WTC11 (cell line): ENCODE data around the gene DNAJC9. TPM values are rescaled to one million over a fixed set of nuclear protein-coding genes. Genes with fewer than 3 reads are reported as not detected.

Source experiments
- ATAC-seq: fragments of 200-7000 bp; cut with Tn5 transposase; 2 replicates; pipeline ENCODE4 v1.10.0; 2021; ENCODE audit warnings: mild to moderate bottlenecking, moderate library complexity
- CTCF ChIA-PET: fragments of 300-600 bp; sonication (Branson Sonifier 250); formaldehyde crosslinking; loops from one replicate; lab custom pipeline; 2021; ENCODE audit warnings: antibody characterized with exemption; lab: Charles Lee
- POLR2A ChIA-PET: fragments of 350-600 bp; sonication (Branson Sonifier 250); formaldehyde crosslinking; loops from one replicate; lab custom pipeline; 2021; ENCODE audit warnings: antibody characterized with exemption; lab: Charles Lee
- DNase-seq: peaks from one replicate; pipeline ENCODE4 v3.0.0; 2021; ENCODE audit warnings: low spot score
- H3K27ac Mint-ChIP-seq: 2 replicates; pipeline ENCODE4 v1.8.0; 2021; ENCODE audit warnings: mixed read lengths
- H3K27me3 Mint-ChIP-seq: 2 replicates; pipeline ENCODE4 v1.8.0; 2021; ENCODE audit warnings: low read depth, mild to moderate bottlenecking, moderate library complexity, mixed read lengths
- H3K36me3 Mint-ChIP-seq: 2 replicates; pipeline ENCODE4 v1.8.0; 2021; ENCODE audit warnings: mixed read lengths
- H3K4me1 Mint-ChIP-seq: 2 replicates; pipeline ENCODE4 v1.8.0; 2022; ENCODE audit warnings: mixed read lengths
- H3K4me3 Mint-ChIP-seq: 2 replicates; pipeline ENCODE4 v1.8.0; 2021; ENCODE audit warnings: mild to moderate bottlenecking, moderate library complexity, mixed read lengths
- H3K9me3 Mint-ChIP-seq: 2 replicates; pipeline ENCODE4 v1.8.0; 2021; ENCODE audit warnings: mixed read lengths
- ATF6 ChIP-seq: sonication (generic); formaldehyde crosslinking; IDR thresholded peaks from 2 replicates; pipeline ENCODE4 v1.8.1; 2023; ENCODE audit warnings: mild to moderate bottlenecking, missing genetic modification reagents
- CREM ChIP-seq: sonication (generic); formaldehyde crosslinking; IDR thresholded peaks from 2 replicates; pipeline ENCODE4 v1.8.1; 2022; ENCODE audit warnings: mild to moderate bottlenecking, missing genetic modification reagents, moderate library complexity
- E2F5 ChIP-seq: sonication (generic); formaldehyde crosslinking; IDR thresholded peaks from 2 replicates; pipeline ENCODE4 v1.8.1; 2022; ENCODE audit warnings: mild to moderate bottlenecking, moderate library complexity, missing genetic modification reagents
- FOXP4 ChIP-seq: sonication (generic); formaldehyde crosslinking; IDR thresholded peaks from 2 replicates; pipeline ENCODE4 v1.8.0; 2022; ENCODE audit warnings: mild to moderate bottlenecking, missing genetic modification reagents
- MXD4 ChIP-seq: fragments of 250-450 bp; sonication (Bioruptor Pico); IDR thresholded peaks from 2 replicates; pipeline ENCODE4 v1.8.0; 2021; ENCODE audit warnings: mild to moderate bottlenecking, moderate library complexity, borderline replicate concordance
- NFYB ChIP-seq: sonication (generic); formaldehyde crosslinking; conservative IDR thresholded peaks from 2 replicates; pipeline ENCODE4 v1.8.0; 2022; ENCODE audit warnings: low read depth, missing genetic modification reagents
- OVOL2 ChIP-seq: fragments of 250-450 bp; sonication (Bioruptor Pico); IDR thresholded peaks from 2 replicates; pipeline ENCODE4 v1.9.0; 2021; ENCODE audit warnings: mild to moderate bottlenecking, borderline replicate concordance
- PRRX2 ChIP-seq: fragments of 250-450 bp; sonication (Bioruptor Pico); IDR thresholded peaks from 2 replicates; pipeline ENCODE4 v1.8.0; 2021; ENCODE audit warnings: mild to moderate bottlenecking
- RORB ChIP-seq: fragments of 250-450 bp; sonication (Bioruptor Pico); IDR thresholded peaks from 2 replicates; pipeline ENCODE4 v1.9.0; 2021; ENCODE audit warnings: mild to moderate bottlenecking
- STAT6 ChIP-seq: sonication (generic); formaldehyde crosslinking; conservative IDR thresholded peaks from 2 replicates; pipeline ENCODE4 v1.8.1; 2023; ENCODE audit warnings: mild to moderate bottlenecking, low read depth, missing genetic modification reagents, moderate library complexity
- USF1 ChIP-seq: sonication (generic); formaldehyde crosslinking; IDR thresholded peaks from 2 replicates; pipeline ENCODE4 v1.8.0; 2022; ENCODE audit warnings: mild to moderate bottlenecking, missing genetic modification reagents
- USF2 ChIP-seq: sonication (generic); formaldehyde crosslinking; IDR thresholded peaks from 2 replicates; pipeline ENCODE4 v1.8.1; 2023; ENCODE audit warnings: mild to moderate bottlenecking, missing genetic modification reagents, moderate library complexity
- ZNF317 ChIP-seq: sonication (generic); formaldehyde crosslinking; IDR thresholded peaks from 2 replicates; pipeline ENCODE4 v1.8.1; 2023; ENCODE audit warnings: low read depth, mild to moderate bottlenecking, moderate library complexity, missing genetic modification reagents, borderline replicate concordance
- ZNF416 ChIP-seq: fragments of 250-450 bp; sonication (Bioruptor Pico); IDR thresholded peaks from 2 replicates; pipeline ENCODE4 v1.9.0; 2021; ENCODE audit warnings: mild to moderate bottlenecking, inconsistent platforms
- ZNF671 ChIP-seq: fragments of 250-450 bp; sonication (Bioruptor Pico); IDR thresholded peaks from 2 replicates; pipeline ENCODE4 v1.8.0; 2021; ENCODE audit warnings: mild to moderate bottlenecking
- total RNA-seq: library from RNA; stranded (reverse); gene quantifications from 3 replicates; pipeline ENCODE4 v1.2.3, GENCODE V29; 2021

The DNAJC9 gene
- total RNA-seq, 1 experiment from 2014 or later: 32.4 TPM

GRCh38 chr10:73246322-73246645 lies 771 bp downstream of the DNAJC9 start (continued):
- TF ChIP-seq E2F5 (no peak), RORB (no peak), MXD4 (CRISPR knock-in tag) (no peak)
- TF ChIP-seq, all 79 proteins: peak for 0

GRCh38 chr10:73244866-73245477 lies 2.1 kb downstream of the DNAJC9 start:
- Mint-ChIP-seq H3K4me1 (peaks cover 27% of the 10 kb centered on the region), H3K27ac (peak overlapping the region; percentile 74)

More at GRCh38 chr10:73244866-73245477, 2.1 kb downstream of the DNAJC9 start:
- no peaks in the 10 kb centered on the region for H3K27me3 Mint-ChIP-seq
- no peaks in the 10 kb centered on the region for H3K9me3 Mint-ChIP-seq
- no peak for ATAC-seq
- no peak for DNase-seq
- peak overlapping the region; percentile 94 for H3K4me3 Mint-ChIP-seq
- CTCF ChIA-PET: no interaction called here
- TF ChIP-seq ZNF416 (no peak), ZNF317 (CRISPR knock-in tag) (no peak), CREM (no peak), FOXP4 (CRISPR knock-in tag) (no peak), OVOL2 (CRISPR knock-in tag) (no peak), ATF6 (CRISPR knock-in tag) (no peak), USF2 (CRISPR knock-in tag) (no peak), ZNF671 (no peak), NFYB (CRISPR knock-in tag) (no peak), STAT6 (no peak), USF1 (CRISPR knock-in tag) (no peak), PRRX2 (CRISPR knock-in tag) (no peak)
- POLR2A ChIA-PET: interaction anchor here (0.6 kb wide), 1 partner anchor 924 kb away, joined by 4 read pairs; no protein-coding TSS in a partner anchor
- peaks cover 65% of the 10 kb centered on the region for H3K36me3 Mint-ChIP-seq
